ENCODE data around the gene ZMYM2.

GRCh38 chr13:20033486-20033885, 75.0 kb downstream of the ZMYM2 start:
- TF ChIP-seq CTCF (IDR thresholded peaks at IDR 0.05) (no peak), TEAD4 (CRISPR knock-in tag; IDR thresholded peaks at IDR 0.05) (no peak), ZNF138 (CRISPR knock-in tag; conservative IDR thresholded peaks at IDR 0.05) (no peak), TCF7 (CRISPR knock-in tag; IDR thresholded peaks at IDR 0.05; ENCODE audit: low read depth) (no peak), SMAD3 (CRISPR knock-in tag; IDR thresholded peaks at IDR 0.05; ENCODE audit: borderline replicate concordance) (no peak), E2F5 (CRISPR knock-in tag; IDR thresholded peaks at IDR 0.05) (no peak), ZBTB43 (CRISPR knock-in tag; IDR thresholded peaks at IDR 0.05) (no peak), NR3C1 (CRISPR knock-in tag; conservative IDR thresholded peaks at IDR 0.05; ENCODE audit: low read depth) (no peak)
